NOMO-1 (cell line): ENCODE results near the gene BIN1.
A peak's percentile ranks its signal among the peaks of the same experiment; 100 is the strongest.

Experiments
- DNase-seq, 2 experiments: peaks; one replicate each; lab custom pipeline; 2025; ENCODE audit not compliant: unreplicated experiment in 2 of 2; lab: John Stamatoyannopoulos, UW

BIN1 gene

DNA sequence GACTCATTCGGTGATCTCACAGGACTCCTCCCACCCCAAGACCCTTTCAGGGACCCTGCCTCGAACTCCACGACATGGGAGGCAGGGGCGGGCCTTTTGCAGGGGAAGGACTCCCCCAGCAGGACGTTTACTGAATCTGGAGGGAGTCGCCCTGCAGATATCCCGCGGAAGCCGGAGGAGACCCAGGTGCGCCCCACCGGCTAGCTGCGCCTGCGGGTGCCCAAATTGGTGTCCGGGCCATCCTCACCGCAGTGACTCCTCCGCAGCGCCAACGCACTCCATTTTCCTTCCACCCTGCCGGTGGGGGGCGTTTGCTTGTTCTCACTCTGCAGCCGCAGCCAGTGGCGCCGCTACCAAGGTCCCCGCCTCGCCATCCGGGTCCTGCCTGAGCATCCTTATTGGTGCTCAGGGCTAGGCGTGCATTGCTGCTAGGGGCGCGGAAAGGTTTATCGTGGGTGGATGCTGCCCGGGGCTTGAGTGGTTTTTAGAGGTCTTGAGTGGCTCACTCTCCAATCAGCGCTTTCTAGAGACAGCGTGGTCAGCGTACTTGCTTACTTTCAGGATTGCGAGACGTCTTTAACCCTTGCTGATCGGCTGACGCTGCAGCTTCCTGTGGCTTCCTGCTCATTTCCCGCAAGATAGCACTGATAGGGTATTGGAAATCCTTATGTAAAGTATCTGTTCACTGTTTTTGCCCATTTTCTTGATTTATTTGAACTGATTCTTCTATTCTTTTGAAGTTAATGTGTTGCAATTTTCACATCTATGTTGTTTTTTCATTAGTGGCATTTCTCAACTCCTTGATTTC lies 81.4 kb downstream of the BIN1 start:
- DNase-seq: peak; percentile 37 to 43

DNA sequence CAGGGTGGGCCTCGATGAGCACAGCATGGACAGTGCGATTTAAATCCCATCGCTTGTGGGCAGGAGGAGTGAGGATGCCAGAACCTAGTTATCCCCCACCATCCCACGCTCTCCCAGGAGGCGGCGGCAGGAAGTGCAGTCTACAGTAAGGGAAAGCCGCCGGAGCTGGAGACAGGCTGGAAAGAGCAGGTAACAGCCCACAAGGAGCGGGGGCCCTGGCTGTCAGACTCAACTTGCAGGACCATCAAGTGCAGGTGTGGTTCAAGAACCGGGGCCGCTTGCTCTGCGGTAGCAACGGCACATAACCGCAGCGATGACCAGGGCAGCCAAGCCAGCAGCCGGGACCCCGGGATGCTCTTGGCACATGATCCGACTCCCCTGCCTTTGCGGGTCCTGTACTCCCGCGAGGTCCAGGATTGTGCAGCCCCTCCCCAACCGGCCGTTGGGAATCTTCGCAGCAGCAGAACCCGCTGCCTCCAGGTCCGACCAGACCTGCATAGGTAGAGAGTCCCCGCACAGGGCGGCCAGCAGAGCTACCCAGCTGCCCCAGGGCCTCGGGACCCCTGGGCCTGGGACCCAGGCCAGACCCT lies 82.1 kb downstream of the BIN1 start:
- no peak for DNase-seq

DNA sequence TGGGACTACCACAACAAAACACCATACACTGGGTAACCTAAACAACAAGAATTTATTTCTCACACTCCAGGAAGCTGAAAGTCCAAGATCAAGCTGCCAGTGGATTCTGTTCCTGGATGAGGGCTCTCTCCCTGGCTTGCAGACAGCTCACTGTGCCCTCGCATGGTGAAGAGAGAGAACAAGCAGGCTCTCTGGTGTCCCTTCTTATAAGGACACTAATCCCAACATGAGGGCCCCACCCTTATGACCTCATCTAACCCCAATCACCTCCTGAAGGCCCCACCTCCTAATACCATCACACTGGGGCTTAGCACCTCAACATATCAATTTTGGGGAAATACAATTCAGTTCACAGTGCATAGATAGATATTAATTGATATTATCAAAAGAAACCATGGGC lies 83.5 kb downstream of the BIN1 start:
- DNase-seq: no peak

DNA sequence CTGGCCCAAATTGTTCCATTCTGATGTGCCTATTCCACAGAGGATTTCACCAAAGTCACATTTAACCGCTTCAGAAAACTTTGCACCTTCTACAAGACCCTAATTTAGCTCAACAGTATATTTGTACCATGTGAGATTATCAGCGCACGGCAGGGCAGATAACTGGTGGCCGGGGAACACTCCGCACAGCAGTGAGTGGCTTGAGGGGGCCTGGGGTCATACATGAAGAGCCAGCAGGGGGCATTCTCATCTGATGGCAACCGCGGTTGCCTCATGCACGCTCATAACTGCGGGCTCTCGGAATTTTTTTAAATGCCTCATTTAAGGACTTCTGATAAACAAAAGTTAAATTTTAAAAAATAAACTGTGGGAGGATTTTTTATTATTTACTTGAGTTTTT lies 84.1 kb downstream of the BIN1 start:
- no peak for DNase-seq

DNA sequence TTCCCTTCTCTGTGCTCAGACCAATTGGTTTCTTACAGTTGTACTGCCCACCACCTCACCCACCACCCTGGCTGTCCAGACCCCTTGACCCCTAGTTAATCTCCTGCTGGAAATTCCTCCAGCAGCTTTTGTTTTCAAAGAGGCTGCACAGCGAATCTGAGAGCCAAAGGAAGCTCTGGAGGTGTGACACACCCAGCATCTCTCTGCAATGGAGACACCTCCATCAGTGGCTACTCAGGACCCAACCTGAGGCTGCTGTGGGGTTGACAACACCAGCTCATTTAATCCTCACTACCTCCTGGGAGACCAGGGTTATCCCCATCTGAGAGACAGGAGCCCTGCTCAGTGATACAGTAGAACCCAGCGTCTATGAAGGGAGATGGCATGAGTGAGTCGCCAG lies 86.4 kb downstream of the BIN1 start:
- no peak for DNase-seq

DNA sequence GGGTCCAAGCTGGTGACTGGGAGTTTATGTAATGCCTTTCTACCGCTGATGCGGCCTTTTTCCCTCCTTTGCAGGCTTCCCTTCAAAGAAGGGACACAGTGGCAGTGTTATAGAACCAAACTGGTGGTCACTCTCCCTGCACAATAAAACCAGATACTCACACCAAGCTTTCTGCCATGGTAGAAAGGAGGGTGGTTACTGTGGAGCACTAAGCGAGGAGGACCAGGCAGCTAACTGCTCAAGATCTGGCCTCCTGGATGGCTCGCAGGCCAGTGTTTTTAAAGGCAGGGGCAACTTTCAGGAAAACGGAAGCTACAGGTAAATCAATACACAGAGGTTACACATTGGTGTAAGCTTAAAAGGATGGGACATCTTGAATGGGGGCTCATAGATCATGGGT lies 89.4 kb downstream of the BIN1 start:
- DNase-seq: no peak

DNA sequence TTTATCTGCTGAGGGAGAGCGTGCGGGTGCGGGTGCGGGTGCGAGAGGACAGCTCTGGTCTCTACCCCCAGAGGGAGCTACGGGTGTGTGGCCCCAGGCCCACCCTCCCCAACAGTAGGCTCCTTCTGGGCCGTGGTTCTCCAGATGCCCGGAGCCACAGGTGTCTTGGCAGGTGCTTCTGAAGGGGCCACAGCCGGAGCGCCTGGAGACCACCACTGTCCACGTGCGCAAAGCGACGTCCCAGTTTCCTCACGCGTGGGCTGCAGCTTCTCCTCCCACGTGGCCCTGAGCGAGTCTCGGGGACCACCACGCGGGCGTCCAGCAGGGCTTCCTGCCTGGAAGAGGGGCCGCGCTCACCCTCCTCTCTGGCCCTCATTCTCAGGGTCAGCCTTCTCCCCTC lies 90.6 kb downstream of the BIN1 start:
- DNase-seq: no peak

DNA sequence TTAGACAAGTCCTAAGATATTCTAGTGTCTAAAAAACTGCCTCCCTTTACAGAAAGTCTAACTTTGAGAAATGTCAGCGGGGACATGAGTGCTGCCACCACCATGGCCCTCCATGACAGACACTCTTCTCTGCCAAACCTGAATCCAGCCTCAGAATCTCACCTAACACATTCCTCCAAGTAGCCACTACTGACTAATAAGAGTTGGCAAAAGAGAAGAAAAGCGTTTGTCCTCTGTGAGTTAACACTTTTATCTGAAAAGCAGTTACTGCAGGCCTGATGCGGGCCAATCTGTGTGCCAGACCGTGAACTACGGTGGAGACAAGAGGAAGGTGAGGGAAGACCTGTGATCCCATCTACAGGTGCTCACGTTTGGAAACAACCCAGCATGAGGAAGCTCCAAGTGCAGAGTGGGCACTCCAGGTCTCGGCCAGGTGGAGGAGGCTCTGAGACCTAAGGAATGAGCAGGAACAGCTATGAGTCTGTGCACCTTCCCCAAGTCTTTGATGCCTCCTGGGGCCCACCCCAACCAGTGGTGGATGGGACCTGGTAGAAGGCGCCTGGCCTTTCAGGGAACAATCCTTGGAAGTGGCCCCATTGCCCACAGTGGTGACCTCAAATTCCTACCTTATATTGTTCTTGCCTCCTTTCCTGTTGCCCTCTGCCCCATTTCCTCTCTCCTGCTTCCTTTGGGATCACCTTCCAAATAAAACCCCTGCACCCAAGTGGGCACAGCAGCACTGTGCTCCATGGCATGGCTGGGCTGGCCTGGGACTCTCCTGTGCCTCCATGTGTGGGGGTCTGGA lies 91.6 kb downstream of the BIN1 start:
- DNase-seq: no peak

DNA sequence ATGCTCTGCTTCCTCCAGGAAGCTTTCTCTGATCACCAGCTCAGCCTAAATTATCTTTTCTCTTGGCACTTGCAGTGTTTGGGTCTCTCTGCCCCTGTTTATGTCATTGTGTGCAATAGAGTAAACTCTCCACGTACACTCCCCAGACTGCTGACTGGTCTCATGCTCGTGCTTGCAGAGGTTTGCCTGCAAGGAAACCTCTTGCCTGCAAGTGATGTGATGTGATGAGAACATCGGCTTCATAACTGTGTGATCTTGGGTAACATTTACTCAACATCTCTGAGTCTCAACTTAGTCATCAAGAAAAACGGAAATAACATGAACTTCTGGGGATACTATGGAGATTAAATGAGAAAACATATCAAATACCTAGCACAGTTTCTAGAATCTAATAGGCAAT lies 92.3 kb downstream of the BIN1 start:
- peak; percentile 31 to 93 for DNase-seq

DNA sequence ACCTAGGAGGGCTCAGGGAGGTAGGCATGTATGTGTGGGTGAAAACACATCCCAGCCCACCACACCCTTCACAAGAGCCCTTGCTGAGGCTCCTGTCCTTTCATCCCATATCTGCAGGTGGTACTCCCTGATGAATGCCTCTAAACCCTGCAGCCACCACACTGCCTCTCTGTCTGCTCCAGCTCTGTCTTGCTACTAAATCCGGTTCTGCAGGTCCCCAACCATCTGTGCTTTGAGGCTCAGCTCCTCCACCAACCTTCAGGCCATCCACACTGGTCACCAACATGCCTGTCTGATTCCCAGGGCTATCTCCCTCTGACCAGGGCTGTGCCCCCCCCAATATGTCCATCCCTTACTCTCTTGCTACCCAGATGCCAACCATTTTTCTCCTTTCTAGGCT lies 92.7 kb downstream of the BIN1 start:
- DNase-seq: no peak

DNA sequence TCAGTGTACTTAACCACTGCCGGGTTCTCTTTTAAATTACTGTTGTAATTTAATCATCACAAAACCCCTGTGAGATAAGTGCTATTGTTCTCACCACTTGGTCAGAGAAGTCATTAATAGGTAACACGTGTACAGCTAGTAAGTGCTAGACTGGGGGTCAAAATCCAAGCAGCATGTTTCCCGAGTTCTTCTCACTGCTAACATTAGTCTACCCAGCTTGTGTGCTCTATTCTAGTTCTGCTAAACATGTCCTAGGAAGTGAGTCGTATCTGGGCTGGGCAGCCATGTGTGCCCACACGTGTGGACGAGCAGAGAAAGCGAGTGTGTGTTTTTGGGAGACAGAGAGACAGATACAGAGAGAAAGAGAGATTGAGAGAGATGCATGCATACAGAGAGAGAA lies 94.1 kb downstream of the BIN1 start:
- DNase-seq: no peak

DNA sequence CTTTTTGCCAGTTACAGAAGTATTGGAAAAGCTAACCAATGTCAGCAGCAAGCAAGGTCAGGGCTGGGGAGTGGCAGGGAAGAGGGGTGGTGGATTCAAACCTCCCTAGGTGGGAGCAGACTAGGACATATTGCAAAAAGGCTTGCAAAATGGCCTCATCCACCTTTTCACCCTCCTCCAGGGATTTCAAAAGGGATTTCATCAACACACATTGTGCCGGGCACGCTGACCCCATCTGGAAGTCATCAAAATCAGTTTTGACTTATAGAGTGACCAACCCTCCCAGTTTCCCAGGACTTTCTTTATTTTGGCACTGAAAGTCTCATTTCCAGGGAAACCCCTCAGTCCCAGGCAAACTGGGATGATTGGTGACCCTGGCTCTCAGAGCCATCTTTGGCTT lies 94.7 kb downstream of the BIN1 start:
- DNase-seq: no peak

DNA sequence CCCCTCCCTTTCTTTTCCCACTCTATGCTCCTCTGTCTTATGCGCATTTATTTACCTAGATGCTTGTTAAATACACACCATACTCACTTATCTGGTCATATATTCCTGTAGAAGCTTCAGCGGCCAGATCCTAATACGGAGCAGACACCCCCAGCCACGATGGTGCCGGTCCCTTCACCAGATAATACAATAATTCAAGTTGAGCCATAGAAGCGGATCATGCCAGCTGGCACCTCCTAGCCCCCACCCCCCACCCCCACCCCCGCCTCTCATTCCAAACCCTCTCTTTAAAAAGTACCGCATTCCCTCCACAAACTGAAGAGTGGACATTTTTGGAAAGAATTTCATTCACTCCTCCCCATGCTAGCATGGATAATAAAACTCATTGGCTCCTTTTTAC lies 95.2 kb downstream of the BIN1 start:
- DNase-seq: no peak

DNA sequence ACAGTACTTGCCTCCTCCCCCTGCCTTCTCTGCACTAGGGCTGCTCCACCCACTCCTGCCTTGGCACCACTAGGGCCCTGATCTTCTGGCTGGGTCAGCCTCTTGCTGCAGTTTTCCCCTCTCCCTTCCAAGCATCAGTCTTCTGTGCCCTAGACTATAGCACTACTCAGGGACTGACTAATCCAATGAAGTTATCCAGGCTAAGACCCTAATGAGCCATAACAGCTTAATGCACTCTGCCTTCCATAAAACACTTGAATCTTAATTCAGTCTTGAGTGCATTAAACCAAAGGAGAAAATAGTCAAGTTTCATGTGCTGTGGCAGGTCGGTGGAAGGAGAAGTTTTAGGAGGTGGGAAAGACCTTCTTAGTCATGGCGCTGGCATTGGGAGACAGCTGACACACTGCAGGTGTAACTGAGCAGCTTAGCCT lies 95.7 kb downstream of the BIN1 start:
- no peak for DNase-seq

DNA sequence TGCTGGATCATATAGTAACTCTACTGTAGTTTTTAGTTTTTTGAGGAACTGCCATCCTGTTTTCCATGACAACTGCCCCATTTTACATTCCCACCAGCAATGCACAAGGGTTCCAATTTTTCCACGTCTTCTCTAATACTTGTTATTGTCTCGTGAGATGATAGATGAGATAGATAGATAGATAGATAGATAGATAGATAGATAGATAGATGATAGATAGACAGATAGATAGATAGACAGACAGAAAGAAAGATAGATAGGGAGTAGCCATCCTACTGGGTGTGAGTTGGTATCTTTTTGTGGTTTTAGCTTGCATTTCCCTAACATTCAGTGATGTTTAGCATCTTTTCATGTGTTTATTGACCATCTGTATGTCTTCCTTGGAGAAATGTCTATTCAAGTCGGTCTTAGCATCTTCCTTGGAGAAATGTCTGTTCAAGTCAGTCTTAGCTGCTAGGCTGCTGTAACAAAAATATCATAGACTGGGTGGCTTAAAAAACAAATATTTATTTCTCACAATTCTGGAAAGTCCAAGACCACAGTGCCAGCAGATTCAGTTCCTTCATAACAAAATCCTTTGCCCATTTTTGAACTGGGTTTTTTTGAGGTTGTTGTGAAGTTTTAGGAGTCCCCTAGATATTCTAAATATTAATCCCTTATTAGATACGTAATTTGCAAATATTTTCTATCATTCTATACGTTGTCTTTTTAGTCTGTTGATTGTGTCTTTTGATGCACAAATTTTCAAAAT lies 98.5 kb downstream of the BIN1 start:
- no peak for DNase-seq

DNA sequence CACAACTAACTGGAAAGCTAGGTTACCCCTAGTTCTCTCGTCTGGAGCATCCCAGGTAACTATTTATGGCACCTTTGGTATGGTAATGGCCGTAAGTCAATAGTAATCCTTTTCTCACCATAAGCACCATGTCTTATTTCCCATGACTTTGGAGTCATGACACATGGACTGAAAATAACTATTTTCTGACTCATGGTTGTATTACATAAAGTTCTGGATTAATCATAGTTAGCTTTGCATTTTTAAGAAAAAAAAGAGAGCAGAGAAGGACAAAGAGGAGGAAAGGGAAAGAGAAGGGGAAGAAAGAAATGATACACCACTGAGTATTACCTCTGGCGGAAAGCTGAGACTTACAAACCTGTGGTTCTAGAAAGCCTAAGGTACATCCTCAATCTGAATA lies 99.3 kb downstream of the BIN1 start:
- DNase-seq: no peak

DNA sequence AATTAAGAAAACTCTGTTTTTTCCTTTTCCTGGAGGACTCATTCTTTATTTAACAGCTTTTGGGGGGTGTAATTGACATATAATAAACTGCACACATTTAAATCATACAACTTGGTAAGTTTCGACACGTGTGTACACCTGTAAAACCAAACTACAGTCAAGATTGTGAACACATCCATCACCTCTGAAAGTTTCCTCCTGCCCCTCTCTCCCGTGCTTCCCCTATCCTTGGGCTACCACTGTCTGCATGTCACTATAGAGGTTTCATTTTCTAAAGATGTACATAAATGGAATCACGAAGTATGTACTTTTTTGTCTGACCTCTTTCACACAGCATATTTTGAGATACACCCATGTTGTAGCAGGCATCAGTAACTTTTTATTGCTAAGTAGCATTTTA lies 100.0 kb downstream of the BIN1 start:
- no peak for DNase-seq

DNA sequence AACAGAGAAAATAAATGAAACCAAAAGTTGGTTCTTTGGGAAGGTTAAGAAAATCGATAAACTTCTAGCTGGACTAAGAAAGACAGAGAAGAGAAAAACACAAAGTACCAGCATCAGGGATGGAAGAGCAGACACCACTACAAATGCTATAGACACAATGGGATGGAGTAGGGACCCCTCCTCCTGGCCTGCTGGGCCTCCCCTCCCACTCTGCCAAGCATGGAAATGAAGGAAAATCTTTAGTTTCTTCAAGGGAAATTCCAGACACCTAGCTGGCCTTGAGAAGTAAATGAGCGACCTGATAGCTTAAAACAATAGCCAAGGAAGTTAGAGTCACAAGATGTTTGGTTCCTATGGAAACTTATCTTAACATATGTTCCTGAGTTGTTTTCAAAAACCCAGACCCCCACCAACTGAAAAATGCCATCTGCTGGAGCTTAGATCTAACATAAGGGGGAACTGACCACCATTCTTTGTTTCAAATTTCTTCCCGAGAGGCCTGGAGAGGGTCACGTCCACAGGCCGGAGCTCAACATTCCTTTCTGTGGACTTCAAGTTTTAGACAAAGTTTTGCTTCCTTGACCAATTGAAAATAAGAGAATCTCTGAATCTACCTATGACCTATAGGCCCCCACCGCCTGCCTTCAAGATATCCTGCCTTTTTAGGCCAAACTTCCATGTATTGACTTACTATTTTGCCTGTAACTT lies 101.9 kb downstream of the BIN1 start:
- DNase-seq: no peak

DNA sequence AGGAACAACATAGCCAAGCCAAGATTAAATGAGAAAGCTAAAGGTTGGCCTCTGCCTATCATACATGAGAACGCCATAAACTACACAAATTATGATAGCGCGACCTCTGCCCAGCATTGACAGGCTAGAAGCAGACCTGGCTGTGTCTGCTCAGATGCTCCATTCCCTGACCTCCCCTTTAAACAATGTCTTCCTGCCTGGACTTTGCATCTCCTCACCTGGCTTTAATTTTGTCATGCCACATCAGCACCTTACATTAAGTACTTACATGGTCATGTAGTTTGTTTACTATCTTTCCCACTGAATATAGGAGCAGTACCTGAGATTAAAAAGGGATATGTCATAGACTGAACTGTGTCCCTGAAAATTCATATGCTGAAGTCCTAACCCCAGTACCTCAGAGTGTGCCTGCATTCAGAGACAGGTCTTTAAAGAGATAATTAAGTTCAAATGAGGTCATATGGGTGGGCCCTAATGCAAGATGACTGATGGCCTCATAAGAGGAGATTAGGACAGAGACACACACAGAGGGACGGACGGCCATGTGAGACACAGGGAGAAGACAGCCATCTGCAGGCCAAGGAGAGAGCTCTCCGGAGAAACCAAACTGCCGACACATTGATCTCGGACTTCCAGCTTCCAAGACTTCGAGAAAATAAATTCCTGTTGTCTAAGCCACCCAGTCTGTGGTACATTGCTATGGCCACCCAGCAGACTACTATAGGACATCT lies 103.7 kb downstream of the BIN1 start:
- DNase-seq: no peak

DNA sequence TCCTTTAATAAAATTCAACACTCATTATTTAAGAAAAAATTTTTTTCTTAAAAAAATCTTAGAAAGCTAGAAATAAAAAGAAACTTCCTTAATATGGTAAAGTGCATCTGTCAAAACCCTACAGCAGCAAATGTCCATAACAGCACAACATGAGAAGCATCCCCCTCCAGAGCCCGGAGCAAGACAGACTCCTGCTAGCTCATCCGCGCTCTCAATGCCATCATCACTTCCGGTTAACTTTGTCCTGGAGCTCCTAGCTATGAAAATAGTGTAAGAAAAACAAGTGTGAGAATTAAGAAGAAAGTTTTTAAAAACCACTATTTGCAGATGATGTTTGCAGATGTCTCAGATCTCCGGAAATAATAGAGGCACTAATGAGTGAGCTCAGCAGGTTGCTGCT lies 105.2 kb downstream of the BIN1 start:
- no peak for DNase-seq
